OCI-LY3 (cell line): ENCODE results near the gene CARHSP1.

ENCODE experiments used
- CTCF ChIP-seq: fragments of 200-600, 300-600 bp; sonication (generic); IDR thresholded peaks from 2 replicates; pipeline ENCODE4 v1.5.1; 2014; ENCODE audit warnings: antibody characterized with exemption, low read length, low read depth
- EZH2phosphoT487 ChIP-seq: fragments of 200-600 bp; shearing (Covaris generic); IDR thresholded peaks from 2 replicates; pipeline ENCODE4 v1.6.1; 2018; ENCODE audit warnings: antibody characterized with exemption, mixed run types, low read depth

- no peak for TF ChIP-seq CTCF
- TF ChIP-seq EZH2phosphoT487: no peak
These were observed 12.8 kb downstream of the CARHSP1 start for GRCh38 chr16:8855972-8856371.
